RCC 7860 (cell line): ENCODE measurements around the gene POU2F1.

ENCODE experiments used
- DNase-seq: peaks from one replicate; pipeline ENCODE4 v3.0.0-alpha.2; 2015; ENCODE audit warnings: low spot score
- FAIRE-seq: peaks from 2 replicates; lab custom pipeline; 2012; peaks lifted over from hg19 to GRCh38; lab: Jason Lieb, UNC

Gene POU2F1

GRCh38 chr1:167456524-167456923 is 235.8 kb downstream of the POU2F1 start:
- FAIRE-seq, result no peak
- DNase-seq, result no peak

GRCh38 chr1:167456926-167457325 is 236.2 kb downstream of the POU2F1 start:
- no peak for FAIRE-seq
- DNase-seq, result no peak

- DNase-seq (no peak), FAIRE-seq (no peak)
These were observed 237.4 kb downstream of the POU2F1 start for GRCh38 chr1:167457936-167458584.

GRCh38 chr1:167460836-167461235 is 240.2 kb downstream of the POU2F1 start:
- no peak for FAIRE-seq

GRCh38 chr1:167462341-167462740 is 241.7 kb downstream of the POU2F1 start:
- DNase-seq, result no peak
- FAIRE-seq, result no peak

More at GRCh38 chr1:167460836-167461235, 240.2 kb downstream of the POU2F1 start:
- no peak for DNase-seq

GRCh38 chr1:167463080-167463479 is 242.4 kb downstream of the POU2F1 start:
- no peak for DNase-seq
- no peak for FAIRE-seq

- DNase-seq, result no peak
- no peak for FAIRE-seq
These were observed 243.3 kb downstream of the POU2F1 start for GRCh38 chr1:167463875-167464575.

GRCh38 chr1:167465018-167465417 is 244.3 kb downstream of the POU2F1 start:
- no peak for DNase-seq
- FAIRE-seq, result no peak

- DNase-seq (no peak), FAIRE-seq (no peak)
These were observed 245.1 kb downstream of the POU2F1 start for GRCh38 chr1:167465743-167466142.

- no peak for FAIRE-seq
- no peak for DNase-seq
These were observed 246.5 kb downstream of the POU2F1 start for GRCh38 chr1:167467126-167467710.

GRCh38 chr1:167467752-167468151 is 247.1 kb downstream of the POU2F1 start:
- no peak for FAIRE-seq
- no peak for DNase-seq

GRCh38 chr1:167469280-167469965 is 248.7 kb downstream of the POU2F1 start:
- FAIRE-seq (no peak), DNase-seq (no peak)

GRCh38 chr1:167471568-167471967 is 250.9 kb downstream of the POU2F1 start:
- no peak for DNase-seq
- no peak for FAIRE-seq

GRCh38 chr1:167472752-167473521 is 252.3 kb downstream of the POU2F1 start:
- DNase-seq (no peak), FAIRE-seq (no peak)

GRCh38 chr1:167473761-167474160 is 253.1 kb downstream of the POU2F1 start:
- no peak for FAIRE-seq

GRCh38 chr1:167474191-167474641 is 253.5 kb downstream of the POU2F1 start:
- no peak for FAIRE-seq

More at GRCh38 chr1:167473761-167474160, 253.1 kb downstream of the POU2F1 start:
- DNase-seq, result no peak

GRCh38 chr1:167476061-167476460 is 255.4 kb downstream of the POU2F1 start:
- DNase-seq, result no peak
- FAIRE-seq, result no peak

More at GRCh38 chr1:167474191-167474641, 253.5 kb downstream of the POU2F1 start:
- DNase-seq, result no peak
